ENCODE data around the gene ELANE. TPM values are rescaled to one million over a fixed set of nuclear protein-coding genes. Genes with fewer than 3 reads are reported as not detected.

ELANE gene
- total RNA-seq, 4 donors from 2014 or later: 0.72 to 7.7 (median 1.0) TPM; not detected in 1

DNA sequence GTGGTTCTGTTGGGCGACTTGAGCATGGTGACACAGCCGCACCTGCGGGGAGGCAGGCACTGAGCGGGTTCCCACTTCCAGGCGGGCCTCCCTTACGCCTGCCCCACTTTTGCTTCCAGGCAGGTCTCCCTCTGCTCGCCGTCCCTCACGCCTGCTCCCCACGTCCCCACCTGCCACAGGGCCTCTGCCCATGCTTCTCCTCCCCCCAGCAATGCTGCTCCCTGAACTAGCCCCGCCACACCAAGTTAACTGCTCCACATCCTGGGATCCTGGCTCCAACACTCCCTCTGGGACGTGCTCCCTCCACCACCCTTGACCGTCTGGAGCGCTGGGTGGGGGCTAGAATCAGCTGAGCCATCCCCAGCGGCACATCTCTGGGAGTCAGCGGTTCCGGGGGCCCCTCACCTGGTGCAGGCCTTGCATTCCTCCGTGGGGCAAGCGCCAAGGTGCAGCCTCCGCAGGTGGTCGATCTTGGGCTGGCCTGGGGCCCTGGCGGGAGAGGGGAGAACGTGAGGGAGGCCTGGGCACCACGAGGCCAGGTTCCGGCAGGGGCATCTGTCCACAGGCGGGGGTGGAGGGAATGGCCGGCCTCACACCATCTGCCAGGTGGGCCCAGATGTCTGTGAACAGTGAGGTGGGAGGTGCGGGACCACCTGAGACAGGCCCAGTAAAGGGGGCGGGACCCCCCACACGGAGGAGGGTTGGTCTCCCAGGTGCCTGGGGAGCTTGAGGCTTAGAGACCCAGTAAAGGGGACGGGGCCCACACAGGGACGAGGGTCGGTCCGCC lies 16.5 kb downstream of the ELANE start:
- no peak for DNase-seq (ENCODE audit: low spot score)
- TF ChIP-seq, protein P1, sequence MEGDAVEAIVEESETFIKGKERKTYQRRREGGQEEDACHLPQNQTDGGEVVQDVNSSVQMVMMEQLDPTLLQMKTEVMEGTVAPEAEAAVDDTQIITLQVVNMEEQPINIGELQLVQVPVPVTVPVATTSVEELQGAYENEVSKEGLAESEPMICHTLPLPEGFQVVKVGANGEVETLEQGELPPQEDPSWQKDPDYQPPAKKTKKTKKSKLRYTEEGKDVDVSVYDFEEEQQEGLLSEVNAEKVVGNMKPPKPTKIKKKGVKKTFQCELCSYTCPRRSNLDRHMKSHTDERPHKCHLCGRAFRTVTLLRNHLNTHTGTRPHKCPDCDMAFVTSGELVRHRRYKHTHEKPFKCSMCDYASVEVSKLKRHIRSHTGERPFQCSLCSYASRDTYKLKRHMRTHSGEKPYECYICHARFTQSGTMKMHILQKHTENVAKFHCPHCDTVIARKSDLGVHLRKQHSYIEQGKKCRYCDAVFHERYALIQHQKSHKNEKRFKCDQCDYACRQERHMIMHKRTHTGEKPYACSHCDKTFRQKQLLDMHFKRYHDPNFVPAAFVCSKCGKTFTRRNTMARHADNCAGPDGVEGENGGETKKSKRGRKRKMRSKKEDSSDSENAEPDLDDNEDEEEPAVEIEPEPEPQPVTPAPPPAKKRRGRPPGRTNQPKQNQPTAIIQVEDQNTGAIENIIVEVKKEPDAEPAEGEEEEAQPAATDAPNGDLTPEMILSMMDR (IDR thresholded peaks at IDR 0.05): no peak

GRCh38 chr19:869245-870177 lies 17.4 kb downstream of the ELANE start:
- TF ChIP-seq, protein P1 (IDR thresholded peaks at IDR 0.05): no peak
- ATAC-seq (ENCODE audit: low FRiP score) (peak; percentile 86), DNase-seq (ENCODE audit: low spot score) (no peak)

More for the DNA sequence above, 16.5 kb downstream of the ELANE start:
- no peak for ATAC-seq (ENCODE audit: low FRiP score)

GRCh38 chr19:870314-870713 lies 18.2 kb downstream of the ELANE start:
- TF ChIP-seq, protein P1 (IDR thresholded peaks at IDR 0.05): no peak
- no peak for DNase-seq (ENCODE audit: low spot score)
- ATAC-seq (ENCODE audit: low FRiP score): no peak

DNA sequence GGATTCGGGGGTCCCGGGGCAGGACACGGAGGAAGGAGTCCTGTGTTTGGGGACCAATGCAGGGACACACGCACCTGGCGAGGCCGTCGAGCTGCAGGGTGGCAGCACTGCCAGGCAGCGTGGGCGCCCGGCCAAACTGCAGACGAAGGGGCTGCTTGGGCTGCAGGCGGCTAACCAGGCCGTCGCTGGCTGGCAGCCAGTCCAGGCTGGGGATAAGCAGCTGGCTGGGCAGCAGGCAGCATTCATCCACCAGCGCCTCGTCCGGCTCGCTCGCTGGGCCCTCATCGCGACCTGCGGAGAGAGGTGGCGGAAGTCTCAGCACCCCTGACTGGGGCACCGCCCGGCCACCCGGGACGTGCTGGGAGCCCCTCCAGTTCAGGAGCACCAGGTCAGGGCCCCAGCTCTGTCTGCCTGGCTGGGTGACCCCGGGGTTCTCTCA lies 18.9 kb downstream of the ELANE start:
- ATAC-seq (ENCODE audit: low FRiP score): no peak
- no peak for DNase-seq (ENCODE audit: low spot score)
- TF ChIP-seq, protein P1 (IDR thresholded peaks at IDR 0.05): no peak

GRCh38 chr19:871446-872265 lies 19.6 kb downstream of the ELANE start:
- DNase-seq (ENCODE audit: low spot score): no peak
- TF ChIP-seq, protein P1 (IDR thresholded peaks at IDR 0.05): no peak
- no peak for ATAC-seq (ENCODE audit: low FRiP score)

DNA sequence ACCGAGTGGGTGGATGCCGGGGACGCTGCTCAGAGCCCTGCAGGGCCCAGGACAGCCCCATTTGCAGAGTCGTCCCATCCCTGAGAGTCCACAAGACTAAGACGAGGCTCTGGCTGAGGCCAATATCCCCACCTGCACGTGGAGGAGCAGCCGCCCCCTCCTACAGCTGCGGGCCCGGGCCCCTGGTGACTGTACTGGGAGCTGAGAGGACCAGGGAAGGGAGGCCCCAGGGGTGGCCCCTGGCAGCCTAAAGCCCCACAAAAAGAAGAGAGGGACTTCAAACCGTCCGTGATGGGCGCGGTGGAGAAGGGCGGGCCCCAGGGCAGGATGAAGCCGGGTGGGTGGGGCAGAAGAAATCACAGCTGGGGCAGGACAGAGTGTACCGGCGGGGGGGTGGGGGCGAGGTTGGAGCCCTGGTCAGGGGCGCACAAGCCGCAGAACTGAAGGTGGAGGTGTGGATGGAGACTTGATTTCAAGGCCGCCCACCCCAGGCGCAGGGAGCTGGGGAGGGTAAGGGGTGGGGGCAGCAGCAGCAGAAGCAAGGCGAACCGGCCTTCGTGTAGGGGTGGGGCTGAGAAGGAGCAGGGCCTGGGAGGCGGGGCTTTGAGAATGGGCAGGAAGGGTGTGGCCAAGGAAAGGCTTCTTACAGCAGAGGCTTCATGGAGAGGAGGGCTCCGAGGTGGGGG lies 20.3 kb downstream of the ELANE start:
- no peak for DNase-seq (ENCODE audit: low spot score)
- TF ChIP-seq, protein P1 (IDR thresholded peaks at IDR 0.05): no peak
- ATAC-seq (ENCODE audit: low FRiP score): no peak
